Measurements from ENCODE around the gene ACAD9. TPM values are rescaled to one million over a fixed set of nuclear protein-coding genes. Genes with fewer than 3 reads are reported as not detected.
"Not testable (repeated sequence)": the region's sequence is repeated elsewhere in the genome, so short reads cannot be mapped to it uniquely, and the experiment has no call there.

Gene ACAD9
- total RNA-seq, 1 experiment from 2014 or later: 73.8 TPM

DNA sequence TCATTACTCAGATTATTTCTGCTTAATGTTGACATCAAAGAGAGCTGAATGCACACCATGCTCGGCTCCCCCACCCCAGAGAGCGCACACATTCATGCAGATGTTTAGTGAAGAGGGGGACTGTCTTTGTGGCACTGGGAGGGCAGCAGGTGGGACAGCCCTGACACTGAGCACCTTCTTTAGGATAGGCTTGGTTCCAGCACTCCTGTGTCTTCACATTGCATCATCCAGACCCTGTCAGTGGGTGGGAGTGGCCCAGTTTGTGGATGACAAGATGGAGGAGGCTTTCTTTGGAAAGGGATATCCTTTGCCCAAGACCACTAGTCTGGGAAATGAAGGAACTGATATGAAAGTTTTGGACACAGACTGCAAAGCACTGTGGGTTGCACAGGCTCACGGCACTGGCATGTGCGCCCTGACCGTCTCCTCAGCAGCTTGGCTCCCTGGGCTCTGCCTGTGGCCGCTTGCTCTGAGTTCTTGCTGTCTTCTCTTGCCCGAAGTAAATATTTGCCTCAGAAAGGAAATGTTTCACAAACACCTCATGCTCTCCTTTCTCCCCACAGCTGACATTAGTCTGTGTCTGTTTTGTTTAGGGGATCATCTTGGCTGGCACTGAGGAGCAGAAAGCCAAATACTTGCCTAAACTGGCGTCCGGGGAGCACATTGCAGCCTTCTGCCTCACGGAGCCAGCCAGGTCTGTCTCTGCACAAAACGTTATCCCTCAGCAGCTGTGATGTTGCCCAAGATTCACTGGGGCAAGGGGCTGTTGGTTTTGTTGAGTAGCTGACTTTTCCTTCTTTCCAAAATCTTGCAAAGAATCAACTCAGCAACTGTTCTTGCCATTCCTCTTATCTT, 16.6 kb downstream of the ACAD9 start:
- no peak for DNase-seq (ENCODE audit: low spot score)

DNA sequence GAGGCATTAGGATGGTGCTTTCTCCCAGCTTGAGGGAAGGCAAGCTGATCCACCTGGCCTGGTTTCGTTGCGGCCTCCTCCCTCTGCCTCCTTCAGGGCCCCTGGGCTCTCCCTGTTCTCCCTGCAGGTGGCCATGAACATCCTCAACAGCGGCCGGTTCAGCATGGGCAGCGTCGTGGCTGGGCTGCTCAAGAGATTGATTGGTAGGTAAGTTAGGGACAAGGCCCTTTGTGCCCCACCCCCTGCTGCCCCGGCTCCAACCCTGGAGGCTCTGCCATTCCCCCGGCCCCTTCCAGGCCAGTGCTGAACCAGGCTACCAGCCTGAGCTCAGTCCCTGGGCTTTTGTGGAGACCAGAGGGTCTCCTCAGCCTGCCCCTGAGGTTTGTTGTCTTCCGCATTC, 23.0 kb downstream of the ACAD9 start:
- no peak for DNase-seq (ENCODE audit: low spot score)

DNA sequence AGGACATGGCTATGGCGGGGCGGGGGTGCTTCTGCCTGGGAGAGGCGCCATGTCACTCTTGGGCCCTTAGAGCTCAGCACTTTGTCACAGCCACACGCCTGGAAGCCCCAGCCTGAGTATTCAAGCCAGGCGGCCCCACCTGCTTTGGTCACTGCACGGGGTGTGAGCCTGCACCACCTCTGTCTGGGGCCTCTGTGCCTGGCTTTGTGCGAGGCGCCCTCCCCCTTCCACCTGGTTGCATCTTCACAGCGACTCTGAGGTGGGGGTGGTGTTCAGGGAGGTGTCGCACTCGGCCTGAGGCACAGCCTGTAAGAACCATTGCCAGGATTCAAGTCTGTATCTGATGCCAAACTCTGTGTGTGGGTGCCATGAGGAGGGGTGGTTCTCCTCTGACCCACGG, 24.1 kb downstream of the ACAD9 start:
- no peak for DNase-seq (ENCODE audit: low spot score)

DNA sequence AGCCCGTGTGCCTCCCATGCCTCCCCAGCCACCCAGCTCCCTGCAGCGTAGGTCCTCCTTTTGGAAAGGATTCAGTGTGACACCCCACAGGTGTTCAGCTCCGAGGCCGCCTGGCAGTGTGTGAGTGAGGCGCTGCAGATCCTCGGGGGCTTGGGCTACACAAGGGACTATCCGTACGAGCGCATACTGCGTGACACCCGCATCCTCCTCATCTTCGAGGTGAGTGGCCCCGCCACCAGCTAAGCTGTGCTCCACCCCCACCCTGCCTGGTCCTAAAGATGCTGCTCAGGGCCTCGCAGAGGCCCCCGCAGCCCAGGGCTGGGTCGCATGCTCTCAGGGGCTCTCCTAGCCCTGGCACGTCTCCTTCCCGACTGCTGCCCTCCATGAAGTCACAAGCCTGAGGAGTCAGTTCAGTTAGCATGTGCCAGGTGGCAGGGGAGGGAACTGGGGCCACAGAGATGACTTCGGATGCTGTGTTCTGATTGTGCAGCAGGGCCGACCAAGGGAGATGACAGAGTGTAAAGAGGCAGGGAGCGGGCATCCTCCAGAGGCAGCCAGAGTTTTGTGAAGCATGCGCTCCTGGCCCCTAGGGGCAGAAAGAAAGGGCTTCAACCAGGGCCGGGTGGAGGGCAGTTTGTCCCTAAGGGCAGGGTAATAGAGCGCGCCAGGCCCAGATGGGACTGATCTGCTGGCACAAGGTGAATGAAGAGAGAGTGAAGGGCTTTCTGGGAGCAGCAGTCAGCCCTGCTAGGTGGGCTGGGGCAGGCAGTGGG, 26.8 kb downstream of the ACAD9 start:
- DNase-seq (ENCODE audit: low spot score): no peak

DNA sequence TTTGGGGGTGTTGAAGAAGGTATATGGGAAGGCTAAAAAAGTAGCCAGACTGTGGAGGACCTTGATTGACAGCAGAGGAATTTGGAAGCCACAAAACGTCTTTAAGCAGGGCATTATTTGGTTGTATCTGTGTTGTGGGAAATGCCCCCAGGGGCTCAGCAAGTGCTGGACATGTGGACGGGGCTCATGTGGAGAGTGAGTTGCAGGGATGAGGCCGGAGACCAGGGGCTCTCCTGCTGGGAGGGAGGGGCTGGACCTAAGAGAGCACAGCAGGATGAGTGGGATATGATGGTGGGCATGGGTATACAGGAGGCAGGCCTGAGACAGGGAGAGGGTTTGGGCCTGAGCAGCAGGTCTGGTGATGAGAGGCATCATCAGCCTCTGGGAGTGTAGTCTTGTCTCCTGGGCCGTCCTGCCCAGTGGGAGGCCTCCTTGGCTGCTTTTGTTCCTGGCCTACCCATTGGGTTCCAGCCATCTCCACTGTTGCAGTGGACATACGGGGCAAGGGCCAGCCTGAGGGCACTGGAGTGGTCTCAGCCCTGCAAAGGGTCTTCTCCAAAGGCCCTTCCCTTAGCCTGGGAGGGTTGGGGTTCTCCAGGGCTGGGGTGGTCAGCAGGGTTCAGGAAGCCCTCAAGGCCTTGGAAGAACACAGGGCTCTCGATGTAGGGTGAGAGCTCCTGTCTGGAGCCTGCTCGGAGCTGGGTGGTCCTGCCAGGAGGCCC, 27.5 kb downstream of the ACAD9 start:
- DNase-seq (ENCODE audit: low spot score): no peak

DNA sequence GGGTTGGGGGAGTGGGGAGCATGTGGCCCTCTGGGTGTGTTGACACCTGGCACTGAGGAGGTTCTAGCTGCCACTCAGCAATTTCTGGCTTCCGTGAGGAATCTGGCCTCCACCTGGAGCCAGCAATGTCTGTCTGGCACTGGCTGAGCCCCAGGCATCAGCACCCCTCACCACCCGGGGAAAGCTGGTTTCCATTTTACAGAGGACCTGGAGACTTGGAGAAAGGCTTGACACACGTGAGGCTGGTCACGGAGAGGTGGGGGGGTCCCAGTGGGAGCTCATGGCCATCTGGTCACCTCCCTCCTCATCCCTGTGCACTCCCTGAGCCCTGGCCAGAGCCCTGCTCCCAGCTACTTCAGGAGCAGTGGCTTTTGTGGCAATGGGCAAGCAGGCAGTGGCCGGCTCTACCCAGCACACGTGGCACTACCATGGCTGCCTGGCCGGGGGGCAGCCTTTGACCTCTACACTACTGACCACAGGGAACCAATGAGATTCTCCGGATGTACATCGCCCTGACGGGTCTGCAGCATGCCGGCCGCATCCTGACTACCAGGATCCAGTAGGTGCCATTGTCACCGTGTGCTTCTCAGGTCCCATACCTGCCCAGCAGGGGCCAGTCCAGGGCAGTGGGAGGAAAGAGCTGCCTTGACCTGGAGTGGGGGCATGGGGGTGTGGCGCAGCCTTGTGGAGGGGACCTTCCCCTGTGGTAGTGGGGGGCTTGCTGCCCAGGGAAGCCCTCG, 28.5 kb downstream of the ACAD9 start:
- no peak for DNase-seq (ENCODE audit: low spot score)

DNA sequence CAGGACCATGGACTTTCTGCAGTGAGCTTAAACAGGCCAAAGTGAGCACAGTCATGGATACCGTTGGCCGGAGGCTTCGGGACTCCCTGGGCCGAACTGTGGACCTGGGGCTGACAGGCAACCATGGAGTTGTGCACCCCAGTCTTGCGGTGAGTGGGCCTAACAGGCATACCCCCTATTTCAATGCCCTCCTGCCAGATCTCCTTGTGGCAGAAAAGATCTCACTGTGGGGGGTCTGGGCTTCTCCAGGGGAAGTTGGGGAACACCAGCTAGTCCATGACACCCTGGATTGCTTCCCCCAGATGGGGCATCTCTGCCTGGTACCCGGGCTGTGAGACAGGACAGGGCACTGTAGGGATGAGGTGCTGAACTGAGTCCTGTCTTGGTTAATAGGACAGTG, 29.5 kb downstream of the ACAD9 start:
- DNase-seq (ENCODE audit: low spot score): no peak

DNA sequence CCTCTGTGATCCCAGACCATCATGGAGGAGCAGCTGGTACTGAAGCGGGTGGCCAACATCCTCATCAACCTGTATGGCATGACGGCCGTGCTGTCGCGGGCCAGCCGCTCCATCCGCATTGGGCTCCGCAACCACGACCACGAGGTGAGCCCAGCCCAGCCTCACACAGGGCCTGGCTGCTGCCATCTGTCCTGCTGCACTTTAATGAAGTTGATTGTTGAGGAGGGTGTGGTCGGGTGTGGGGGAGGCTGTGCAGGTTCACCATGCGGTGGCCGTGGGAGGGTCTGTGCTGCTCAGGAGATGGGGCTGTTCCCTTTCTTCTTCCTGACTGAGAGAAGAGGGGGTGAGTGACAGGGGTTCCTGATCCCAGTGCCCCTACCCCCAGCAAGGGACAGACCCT, 30.6 kb downstream of the ACAD9 start:
- no peak for DNase-seq (ENCODE audit: low spot score)

DNA sequence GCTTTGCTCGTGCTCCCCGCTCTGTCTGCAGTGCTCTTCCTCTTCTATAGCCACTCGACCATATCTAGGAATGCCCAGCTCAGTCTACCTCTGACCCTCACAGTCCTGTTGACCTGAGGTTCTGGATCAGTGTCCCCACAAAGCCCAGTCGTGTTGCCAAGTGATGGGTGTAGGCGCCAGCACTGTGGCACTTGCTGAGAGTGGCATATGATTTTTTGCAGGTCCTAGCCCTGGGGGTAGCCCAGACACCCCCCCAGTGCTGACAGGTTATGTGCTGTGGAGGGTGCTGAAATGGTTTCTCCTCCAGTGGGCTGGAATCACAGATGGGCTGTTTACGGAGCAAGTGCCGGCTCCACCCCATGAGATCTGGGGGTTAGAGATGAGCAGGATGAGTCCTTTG, 32.5 kb downstream of the ACAD9 start:
- DNase-seq (ENCODE audit: low spot score): no peak

DNA sequence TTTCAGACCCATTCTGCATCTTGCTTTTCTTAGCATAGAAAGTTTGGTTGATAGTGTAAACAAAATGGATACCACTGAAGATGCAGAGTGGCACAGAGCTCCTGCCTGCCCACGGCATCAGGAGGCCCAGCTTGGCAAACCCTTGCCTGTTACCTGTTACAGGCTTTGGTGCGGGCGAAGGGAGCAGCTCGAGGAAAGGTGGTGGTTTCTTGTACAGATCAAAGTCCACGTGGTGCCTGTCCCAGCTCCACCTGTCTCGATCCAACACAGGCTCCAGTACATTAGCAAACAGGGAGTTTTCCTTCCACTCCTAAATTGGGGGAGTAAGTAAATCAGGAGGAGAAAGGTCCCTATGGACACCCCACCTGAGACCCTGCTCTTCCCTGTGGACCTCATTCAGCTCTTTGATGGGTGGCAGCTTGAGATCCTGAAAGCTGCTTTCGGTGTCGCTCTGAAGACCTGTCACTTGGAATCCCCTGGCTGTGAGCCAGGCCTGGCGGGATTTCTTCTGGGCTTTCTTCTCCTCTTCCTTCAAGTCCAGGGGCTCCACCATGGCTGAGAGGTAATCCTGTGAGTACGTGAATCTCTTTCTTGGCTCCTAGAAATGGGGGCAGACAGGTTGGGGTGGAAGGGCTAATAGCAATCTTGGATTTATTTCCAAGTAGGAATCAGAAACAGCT, 35.7 kb downstream of the ACAD9 start:
- no peak for DNase-seq (ENCODE audit: low spot score)

DNA sequence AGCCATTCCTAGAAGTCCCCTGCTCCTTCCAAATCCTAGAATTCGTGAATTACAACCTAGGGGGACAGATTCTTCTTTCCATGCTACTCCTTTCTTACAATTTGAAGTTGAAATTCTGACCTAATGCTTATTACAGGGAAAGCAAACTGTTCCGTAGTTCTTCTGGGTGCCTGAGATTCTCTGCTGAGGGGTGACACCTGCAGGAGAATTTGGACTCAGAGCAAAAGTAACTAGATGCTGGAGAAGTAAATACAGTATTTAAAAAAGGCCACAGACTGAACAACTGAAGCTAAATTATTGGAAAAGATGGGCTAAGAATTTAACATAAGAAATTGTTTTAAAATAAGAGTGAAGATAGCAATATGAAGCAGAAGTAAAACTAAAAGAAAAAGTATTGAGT, 37.9 kb downstream of the ACAD9 start:
- no peak for DNase-seq (ENCODE audit: low spot score)

DNA sequence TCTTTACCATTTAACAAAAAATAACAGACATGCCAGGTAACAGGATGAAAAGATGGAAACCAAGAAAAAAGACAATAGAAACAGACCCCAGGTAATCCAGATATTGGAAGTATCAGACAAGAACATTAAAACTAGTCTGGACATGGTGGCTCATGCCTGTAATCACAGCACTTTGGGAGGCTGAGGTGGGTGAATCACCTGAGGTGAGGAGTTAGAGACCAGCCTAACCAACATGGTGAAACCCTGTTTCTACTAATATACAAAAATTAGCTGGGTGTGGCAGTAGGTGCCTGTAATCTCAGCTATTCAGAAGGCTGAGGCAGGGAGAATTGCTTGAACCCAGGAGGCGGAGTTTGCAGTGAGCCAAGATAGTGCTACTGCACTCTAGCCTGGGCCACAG, 40.6 kb downstream of the ACAD9 start:
- no peak for DNase-seq (ENCODE audit: low spot score)

DNA sequence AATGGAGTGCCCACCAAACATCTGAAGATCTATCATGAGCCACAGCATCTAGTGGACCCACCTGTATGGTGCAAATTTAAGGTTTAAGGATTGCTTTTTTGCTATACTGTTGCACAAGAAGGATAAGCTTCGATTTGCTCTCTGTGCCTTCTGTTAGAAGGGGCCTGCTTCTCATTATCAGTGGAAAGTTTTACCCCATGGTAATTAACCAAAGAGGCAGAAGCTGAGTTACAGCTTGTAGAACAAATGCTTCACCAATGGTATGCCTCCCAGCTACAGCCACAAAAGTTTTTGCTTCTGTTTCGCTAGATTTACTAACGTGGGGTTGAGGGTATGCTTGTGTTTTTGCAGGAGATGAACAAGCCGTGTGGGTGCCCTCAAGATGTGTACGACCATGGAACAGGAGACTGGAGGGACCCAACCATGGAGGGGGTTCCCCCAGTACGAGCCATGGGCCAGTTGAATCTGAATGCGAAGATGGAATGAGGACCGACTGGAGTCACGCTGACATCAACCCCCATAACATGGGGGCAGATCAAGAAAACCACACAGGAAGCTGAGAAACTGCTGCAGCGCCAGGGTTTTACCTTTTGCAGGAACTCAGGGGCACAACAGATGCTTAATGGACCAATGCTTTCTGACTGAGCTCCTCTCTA, 43.5 kb downstream of the ACAD9 start:
- DNase-seq (ENCODE audit: low spot score): no peak

DNA sequence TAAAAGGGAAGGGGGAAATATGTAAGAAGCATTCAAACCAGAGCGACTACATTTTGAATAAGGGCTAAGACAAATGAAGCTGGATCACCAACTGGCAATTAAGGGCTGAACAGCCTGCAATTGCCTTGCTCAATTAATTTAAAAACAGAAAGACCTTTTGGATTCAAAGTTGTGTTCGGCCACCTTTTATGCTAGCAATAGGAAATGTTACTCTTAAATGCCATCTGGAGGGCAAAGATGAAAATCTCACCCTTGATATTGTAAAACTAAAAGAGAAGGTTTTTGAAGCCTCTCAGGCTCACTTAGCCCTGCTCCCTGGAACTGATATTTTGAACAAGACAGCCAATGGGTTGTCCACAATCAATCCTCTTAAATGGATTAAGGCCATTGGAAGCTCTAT, 44.2 kb downstream of the ACAD9 start:
- DNase-seq (ENCODE audit: low spot score): no peak

DNA sequence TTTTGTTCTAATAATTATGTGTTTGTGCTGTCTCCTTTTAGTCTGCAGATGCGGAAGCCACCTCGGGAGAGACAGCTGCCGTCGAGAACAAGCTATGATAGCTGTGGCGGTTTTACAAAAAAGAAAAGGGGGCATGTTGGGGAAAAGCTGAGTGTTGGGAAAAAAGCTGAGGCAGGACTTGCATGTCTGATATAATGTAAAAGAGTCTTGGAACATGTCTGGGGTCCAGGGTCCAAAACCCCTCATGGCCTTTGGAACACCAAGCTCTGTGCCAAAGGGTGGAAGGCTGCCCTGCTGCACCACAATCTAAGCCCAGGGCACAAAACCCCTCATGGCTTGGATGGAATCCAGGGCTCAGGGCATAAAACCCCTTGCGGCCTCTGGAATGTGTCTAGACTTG, 44.6 kb downstream of the ACAD9 start:
- DNase-seq (ENCODE audit: low spot score): not testable (repeated sequence)

DNA sequence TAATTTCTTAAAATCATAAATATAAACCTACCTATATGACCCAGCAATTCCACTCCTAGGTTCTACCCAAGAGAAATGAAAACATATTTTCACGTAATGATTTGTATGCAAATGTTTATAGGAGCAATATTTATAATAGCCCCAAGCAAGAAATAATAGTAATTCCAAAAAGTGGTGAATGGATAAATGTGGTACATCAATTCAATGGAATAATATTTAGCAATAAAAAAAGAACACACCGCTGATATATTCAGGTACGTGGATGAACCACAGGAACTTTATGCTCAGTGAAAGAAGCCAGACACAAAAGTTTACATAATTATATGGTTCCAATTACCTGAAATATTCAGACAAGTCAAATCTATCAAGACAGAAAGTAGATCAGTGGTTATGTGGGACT, 49.9 kb downstream of the ACAD9 start:
- DNase-seq (ENCODE audit: low spot score): no peak

DNA sequence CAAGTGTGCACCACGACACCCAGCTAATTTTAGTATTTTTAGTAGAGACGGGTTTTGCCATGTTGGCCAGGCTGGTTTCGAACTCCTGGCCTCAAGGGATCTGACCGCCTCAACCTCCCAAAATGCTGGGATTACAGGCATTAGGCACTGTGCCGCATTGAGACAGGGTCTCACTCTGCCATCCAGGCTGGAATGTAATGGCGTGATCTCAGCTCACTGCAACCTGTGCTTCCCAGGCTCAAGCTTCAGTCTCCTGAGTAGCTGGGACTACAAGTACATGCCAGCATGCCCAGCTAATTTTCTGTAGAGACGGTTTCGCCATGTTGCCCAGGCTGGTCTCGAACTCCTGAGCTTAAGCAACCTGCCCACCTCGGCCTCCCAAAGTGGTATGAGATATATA, 51.6 kb downstream of the ACAD9 start:
- DNase-seq (ENCODE audit: low spot score): no peak

DNA sequence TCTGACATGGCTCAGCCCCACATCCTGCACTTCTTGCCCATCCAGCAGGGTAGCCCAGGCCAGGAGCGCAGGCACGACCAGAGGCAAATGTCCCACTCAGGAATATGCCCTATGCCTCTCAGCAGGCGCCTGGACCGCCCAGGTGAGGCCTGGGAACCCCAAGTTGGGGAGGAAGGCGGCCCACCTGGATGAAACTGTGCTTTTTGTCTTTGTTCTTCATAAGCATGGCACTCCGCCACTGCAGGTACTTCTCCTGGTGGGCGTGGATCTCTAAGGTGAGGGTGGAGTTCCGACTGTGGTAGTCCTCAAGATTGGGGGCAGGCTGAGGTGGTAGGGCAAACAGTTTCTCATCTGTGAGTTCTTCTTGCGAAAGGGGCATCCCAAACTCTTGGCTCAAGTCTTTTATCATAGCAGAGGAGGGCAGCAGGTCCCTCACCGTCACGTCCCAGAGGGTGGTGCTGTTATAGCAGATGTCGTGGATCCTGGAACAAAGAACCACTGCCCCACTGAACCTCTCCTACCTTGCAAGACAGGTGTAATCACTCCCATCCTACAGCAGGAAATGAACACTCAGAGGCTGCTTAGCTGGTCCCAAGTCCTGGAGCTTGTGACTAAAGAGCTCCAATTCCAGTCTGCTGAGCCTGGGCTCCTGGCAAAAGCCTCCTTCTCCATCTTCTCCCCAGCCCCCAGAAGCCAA, 53.2 kb downstream of the ACAD9 start:
- no peak for DNase-seq (ENCODE audit: low spot score)

DNA sequence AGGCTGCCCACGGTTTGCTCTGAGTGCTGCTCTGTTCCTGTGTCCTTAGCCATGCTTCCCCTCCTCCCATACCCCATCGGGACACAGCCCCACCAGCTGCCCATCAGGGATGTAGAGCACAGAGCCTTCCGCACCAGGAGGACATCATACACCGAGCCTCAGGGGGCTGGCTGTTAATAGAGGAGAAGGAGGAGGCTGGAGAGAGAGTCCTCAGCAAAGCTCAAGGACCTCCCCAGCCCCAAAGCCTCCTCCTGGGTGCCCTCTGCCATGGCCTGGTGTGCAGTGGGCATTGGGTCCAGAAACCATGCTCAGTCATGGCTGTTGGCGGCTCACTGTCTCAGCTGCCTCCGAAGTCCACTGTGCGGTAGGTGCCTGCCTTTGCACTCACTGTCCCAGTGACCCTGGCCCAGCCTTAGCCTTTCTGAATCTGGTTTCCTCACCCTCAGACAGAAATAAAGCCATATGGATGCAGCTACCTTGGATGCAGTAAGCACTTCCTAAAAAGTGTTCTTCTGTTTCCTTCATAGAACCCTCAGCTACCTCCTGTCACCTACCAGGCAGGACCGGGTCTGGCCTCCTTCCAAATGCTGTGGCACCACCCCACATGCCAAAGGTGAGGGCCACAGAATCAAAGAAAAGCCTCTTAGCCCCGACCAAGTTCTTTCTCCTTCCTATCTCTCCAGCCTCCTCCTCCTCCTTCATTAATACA, 53.9 kb downstream of the ACAD9 start:
- no peak for DNase-seq (ENCODE audit: low spot score)

DNA sequence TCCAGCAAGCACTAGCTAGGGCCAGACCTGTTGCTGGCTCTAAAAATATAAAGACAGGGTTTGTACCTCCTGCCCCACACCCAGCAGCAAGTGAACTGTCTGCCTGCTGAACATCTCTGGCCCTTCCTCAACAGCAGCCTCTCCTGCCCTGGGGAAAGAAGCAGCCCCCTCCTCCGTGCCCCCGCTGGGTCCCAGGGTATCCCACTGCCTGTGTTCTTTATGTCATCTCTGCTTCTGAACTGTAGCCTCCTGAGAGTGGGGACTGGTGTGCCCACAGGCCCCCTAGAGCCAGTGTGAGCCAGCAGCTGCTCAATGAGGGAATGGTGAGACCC, 54.5 kb downstream of the ACAD9 start:
- DNase-seq (ENCODE audit: low spot score): no peak

Data from A172 (cell line).